Transverse colon (tissue), 4 donors: Measurements from ENCODE around the gene C11orf21.

Experiments used
- CTCF ChIP-seq, 5 experiments: fragments of 200-600 bp in 3 of 5; fragments of 450-650 bp in 2 of 5; sonication (generic) in 3 of 5; IDR thresholded peaks; 1 replicate in 2 of 5; 2 replicates in 3 of 5; pipeline ENCODE4 v1.5.1; 2016 to 2017; ENCODE audit warnings: antibody characterized with exemption in 5 of 5, inconsistent platforms in 3 of 5, mild to moderate bottlenecking in 2 of 5, moderate library complexity in 1 of 5
- EP300 ChIP-seq: sonication (generic); formaldehyde crosslinking; IDR thresholded peaks from one replicate; pipeline ENCODE4 v1.6.1; 2017; ENCODE audit warnings: antibody characterized with exemption, low read depth
- POLR2A ChIP-seq: fragments of 450-650 bp; IDR thresholded peaks from one replicate; pipeline ENCODE4 v1.6.1; 2016; ENCODE audit warnings: antibody characterized with exemption, mild to moderate bottlenecking, moderate library complexity
- POLR2AphosphoS5 ChIP-seq, 3 donors: sonication (generic); formaldehyde crosslinking; IDR thresholded peaks; one replicate each; pipeline ENCODE4 v1.6.1; 2016; ENCODE audit warnings: antibody characterized with exemption in 3 of 3

GRCh38 chr11:2298131-2298794, 3.5 kb downstream of the C11orf21 start:
- no peak for TF ChIP-seq CTCF (IDR thresholded peaks at IDR 0.05)
- TF ChIP-seq POLR2A = no peak
- no peak for TF ChIP-seq EP300
- TF ChIP-seq POLR2AphosphoS5 (IDR thresholded peaks at IDR 0.05) = no peak
